ENCODE results near the gene TBC1D2. TPM values are rescaled to one million over a fixed set of nuclear protein-coding genes. Genes with fewer than 3 reads are reported as not detected.

Gene TBC1D2
- total RNA-seq, 4 donors from 2014 or later = 42.4 to 57.4 (median 49.0) TPM

DNA sequence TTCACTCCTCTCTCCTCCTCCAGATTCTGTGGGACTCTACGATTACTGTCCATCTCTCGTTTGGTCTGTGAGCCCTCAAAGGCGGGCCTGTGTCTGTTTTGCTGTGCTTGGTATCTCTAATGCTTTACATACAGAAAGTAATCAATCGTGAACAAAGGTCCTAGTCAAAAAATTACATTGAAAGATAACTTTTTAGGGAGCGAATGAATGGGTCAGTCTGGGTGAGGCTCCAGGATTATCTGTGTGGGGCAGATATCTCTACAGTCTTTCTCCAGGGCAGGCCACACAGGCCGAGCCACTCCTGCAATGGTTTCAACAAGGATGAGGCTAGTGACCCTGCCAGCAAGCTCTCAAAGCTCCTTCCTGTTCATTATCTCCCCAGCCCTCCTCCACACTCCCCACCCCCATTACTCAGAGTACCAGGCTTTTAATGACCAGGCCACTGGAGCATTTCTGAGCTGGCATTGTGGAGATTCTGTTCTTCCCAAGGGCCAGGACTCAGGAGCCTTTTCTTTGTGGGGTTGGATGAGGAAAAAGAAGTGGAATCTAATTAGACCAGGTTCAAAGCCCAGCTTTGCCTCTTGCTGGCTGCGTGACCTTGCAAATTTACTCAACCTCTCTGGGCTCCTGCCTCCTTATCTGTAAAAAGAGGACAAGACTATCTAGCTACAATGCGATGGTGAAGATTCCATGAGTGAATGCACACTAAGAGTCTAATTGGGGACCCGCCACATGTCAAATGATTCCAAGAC lies 73.2 kb downstream of the TBC1D2 start:
- Histone ChIP-seq H3K36me3 (no peaks in the 10 kb centered on the region), H3K27me3 (no peaks in the 10 kb centered on the region), H3K4me1 (peaks cover 5% of the 10 kb centered on the region), H3K4me3 (no peak overlapping the region), H3K9me3 (no peaks in the 10 kb centered on the region), H3K27ac (no peak overlapping the region)
- no peak for DNase-seq (ENCODE audit: low spot score in 2 of 2)
- no peak for TF ChIP-seq EP300 (IDR thresholded peaks at IDR 0.05)
- TF ChIP-seq POLR2AphosphoS5 (IDR thresholded peaks at IDR 0.05) = no peak
- TF ChIP-seq CTCF (IDR thresholded peaks at IDR 0.05) = no peak
- TF ChIP-seq POLR2A (IDR thresholded peaks at IDR 0.05) = no peak
- WGBS = 88% methylated on average over 9 of the region's 9 CpGs

- H3K27me3 ChIP-seq = no peaks in the 10 kb centered on the region
- H3K4me1 ChIP-seq = peaks cover 5% of the 10 kb centered on the region
- H3K36me3 ChIP-seq = no peaks in the 10 kb centered on the region
- TF ChIP-seq POLR2AphosphoS5 (IDR thresholded peaks at IDR 0.05) (no peak), CTCF (IDR thresholded peaks at IDR 0.05) (no peak), EP300 (IDR thresholded peaks at IDR 0.05) (no peak), POLR2A (IDR thresholded peaks at IDR 0.05) (no peak)
- no peak overlapping the region for H3K27ac ChIP-seq
- 95% methylated on average over 5 of the region's 5 CpGs for WGBS
- no peak overlapping the region for H3K4me3 ChIP-seq
- H3K9me3 ChIP-seq = no peaks in the 10 kb centered on the region
- DNase-seq (ENCODE audit: low spot score in 2 of 2) = no peak
These were observed 73.7 kb downstream of the TBC1D2 start for GRCh38 chr9:98181746-98182068.

- H3K36me3 ChIP-seq = no peaks in the 10 kb centered on the region
- 96% methylated on average over 6 of the region's 6 CpGs for WGBS
- H3K4me1 ChIP-seq = peaks cover 3% of the 10 kb centered on the region
- H3K27ac ChIP-seq = no peak overlapping the region
- H3K4me3 ChIP-seq = no peak overlapping the region
- no peaks in the 10 kb centered on the region for H3K9me3 ChIP-seq
- DNase-seq (ENCODE audit: low spot score in 2 of 2) = no peak
- H3K27me3 ChIP-seq = no peaks in the 10 kb centered on the region
- TF ChIP-seq CTCF (IDR thresholded peaks at IDR 0.05) = no peak
- no peak for TF ChIP-seq POLR2A (IDR thresholded peaks at IDR 0.05)
These were observed 74.5 kb downstream of the TBC1D2 start for GRCh38 chr9:98180996-98181395.

GRCh38 chr9:98178874-98179850 lies 76.3 kb downstream of the TBC1D2 start:
- no peak for DNase-seq (ENCODE audit: low spot score in 2 of 2)
- Histone ChIP-seq H3K4me1 (no peaks in the 10 kb centered on the region), H3K36me3 (no peaks in the 10 kb centered on the region), H3K9me3 (no peaks in the 10 kb centered on the region), H3K4me3 (no peak overlapping the region), H3K27me3 (no peaks in the 10 kb centered on the region), H3K27ac (no peak overlapping the region)
- WGBS = 86% methylated on average over 16 of the region's 16 CpGs
- TF ChIP-seq POLR2A (IDR thresholded peaks at IDR 0.05) = no peak
- no peak for TF ChIP-seq CTCF (IDR thresholded peaks at IDR 0.05)
- TF ChIP-seq POLR2AphosphoS5 (IDR thresholded peaks at IDR 0.05) = no peak
- TF ChIP-seq EP300 (IDR thresholded peaks at IDR 0.05) = no peak
